ENCODE data around the gene EVX2.
A peak's percentile ranks its signal among the peaks of the same experiment; 100 is the strongest.

GRCh38 chr2:176105730-176106580, 22.2 kb upstream of the EVX2 start:
- TF ChIP-seq YY1 (IDR thresholded peaks at IDR 0.05; ENCODE audit: insufficient read depth, insufficient read length) (no peak), SUZ12 (IDR thresholded peaks at IDR 0.05; ENCODE audit: extremely low read depth, insufficient read depth, insufficient read length) (peak; percentile 1), ZNF274 (IDR thresholded peaks at IDR 0.05; ENCODE audit: low read depth, low read length) (no peak)

All from NT2/D1 (cell line).